Activated CD4-positive, alpha-beta T cell treated with anti-CD3 and anti-CD28 coated beads, Interleukin-2, amount 10 ng/mL, durations not matched to agents 7 days and 5 days (primary cell): ENCODE results near the gene CACNG4. TPM values are rescaled to one million over a fixed set of nuclear protein-coding genes. Genes with fewer than 3 reads are reported as not detected.

ENCODE experiments used
- CTCF ChIA-PET: fragments of 350-600 bp; sonication (Branson Sonifier 250); formaldehyde crosslinking; loops from one replicate; lab custom pipeline; 2021; ENCODE audit warnings: antibody characterized with exemption; lab: Charles Lee
- POLR2A ChIA-PET: fragments of 350-600 bp; sonication (Branson Sonifier 250); formaldehyde crosslinking; loops from one replicate; lab custom pipeline; 2021; ENCODE audit warnings: antibody characterized with exemption; lab: Charles Lee
- DNase-seq: peaks from one replicate; pipeline ENCODE4 v3.0.0-alpha.2; 2020
- H3K27ac Mint-ChIP-seq: one replicate; pipeline ENCODE4 v1.8.0; 2021; ENCODE audit warnings: mild to moderate bottlenecking, moderate library complexity, mixed read lengths
- H3K27me3 Mint-ChIP-seq: one replicate; pipeline ENCODE4 v1.8.0; 2021; ENCODE audit warnings: mixed read lengths
- H3K36me3 Mint-ChIP-seq: one replicate; pipeline ENCODE4 v1.8.0; 2021; ENCODE audit warnings: low read depth, mixed read lengths
- H3K4me1 Mint-ChIP-seq: one replicate; pipeline ENCODE4 v1.8.0; 2021; ENCODE audit warnings: mixed read lengths
- H3K4me3 Mint-ChIP-seq: one replicate; pipeline ENCODE4 v1.8.0; 2021; ENCODE audit warnings: mild to moderate bottlenecking, moderate library complexity, mixed read lengths
- H3K9me3 Mint-ChIP-seq: one replicate; pipeline ENCODE4 v1.8.0; 2021; ENCODE audit warnings: mixed read lengths
- total RNA-seq, 2 experiments: library from RNA; stranded (reverse); gene quantifications; one replicate each; pipeline ENCODE4 v1.2.3, GENCODE V29; 2021

Gene CACNG4
- total RNA-seq, 2 experiments from 2014 or later: not detected

- Mint-ChIP-seq H3K36me3 (no peaks in the 10 kb centered on the region), H3K27ac (no peak overlapping the region), H3K27me3 (peaks cover 6% of the 10 kb centered on the region), H3K9me3 (peaks cover 9% of the 10 kb centered on the region), H3K4me3 (no peak overlapping the region), H3K4me1 (no peaks in the 10 kb centered on the region)
- CTCF ChIA-PET: no interaction called here
- no peak for DNase-seq
- POLR2A ChIA-PET: no interaction called here
Observed at GRCh38 chr17:66934040-66934439, 30.5 kb upstream of the CACNG4 start.

- peaks cover 6% of the 10 kb centered on the region for H3K27me3 Mint-ChIP-seq
- no peaks in the 10 kb centered on the region for H3K36me3 Mint-ChIP-seq
- no peaks in the 10 kb centered on the region for H3K4me1 Mint-ChIP-seq
- no peak for DNase-seq
- H3K27ac Mint-ChIP-seq: no peak overlapping the region
- POLR2A ChIA-PET: no interaction called here
- peaks cover 9% of the 10 kb centered on the region for H3K9me3 Mint-ChIP-seq
- no peak overlapping the region for H3K4me3 Mint-ChIP-seq
- CTCF ChIA-PET: no interaction called here
Observed at GRCh38 chr17:66935717-66936116, 28.8 kb upstream of the CACNG4 start.

GRCh38 chr17:66938656-66939055 lies 25.9 kb upstream of the CACNG4 start:
- CTCF ChIA-PET: no interaction called here
- DNase-seq: no peak
- no peak overlapping the region for H3K4me3 Mint-ChIP-seq
- H3K36me3 Mint-ChIP-seq: no peaks in the 10 kb centered on the region
- POLR2A ChIA-PET: no interaction called here
- H3K9me3 Mint-ChIP-seq: peaks cover 9% of the 10 kb centered on the region
- peaks cover 19% of the 10 kb centered on the region for H3K27me3 Mint-ChIP-seq
- no peak overlapping the region for H3K27ac Mint-ChIP-seq
- no peaks in the 10 kb centered on the region for H3K4me1 Mint-ChIP-seq

- ChIA-PET POLR2A (no interaction called here), CTCF (no interaction called here)
- Mint-ChIP-seq H3K4me1 (no peaks in the 10 kb centered on the region), H3K9me3 (peaks cover 9% of the 10 kb centered on the region), H3K4me3 (no peak overlapping the region), H3K27ac (no peak overlapping the region), H3K27me3 (peaks cover 25% of the 10 kb centered on the region), H3K36me3 (no peaks in the 10 kb centered on the region)
- no peak for DNase-seq
Observed at GRCh38 chr17:66939461-66940114, 24.9 kb upstream of the CACNG4 start.

- Mint-ChIP-seq H3K27me3 (peaks cover 42% of the 10 kb centered on the region), H3K27ac (no peak overlapping the region), H3K36me3 (no peaks in the 10 kb centered on the region), H3K9me3 (peaks cover 3% of the 10 kb centered on the region), H3K4me1 (no peaks in the 10 kb centered on the region), H3K4me3 (no peak overlapping the region)
- ChIA-PET CTCF (no interaction called here), POLR2A (no interaction called here)
- no peak for DNase-seq
Observed at GRCh38 chr17:66941249-66941648, 23.3 kb upstream of the CACNG4 start.

- Mint-ChIP-seq H3K4me3 (no peak overlapping the region), H3K27ac (no peak overlapping the region), H3K9me3 (peaks cover 3% of the 10 kb centered on the region), H3K27me3 (peaks cover 45% of the 10 kb centered on the region), H3K36me3 (no peaks in the 10 kb centered on the region), H3K4me1 (no peaks in the 10 kb centered on the region)
- POLR2A ChIA-PET: no interaction called here
- no peak for DNase-seq
- CTCF ChIA-PET: no interaction called here
Observed at GRCh38 chr17:66941773-66942450, 22.6 kb upstream of the CACNG4 start.

GRCh38 chr17:66942451-66943264 lies 21.8 kb upstream of the CACNG4 start:
- no peaks in the 10 kb centered on the region for H3K4me1 Mint-ChIP-seq
- no peak overlapping the region for H3K27ac Mint-ChIP-seq
- no peak overlapping the region for H3K4me3 Mint-ChIP-seq
- peaks cover 46% of the 10 kb centered on the region for H3K27me3 Mint-ChIP-seq
- peaks cover 3% of the 10 kb centered on the region for H3K9me3 Mint-ChIP-seq
- POLR2A ChIA-PET: no interaction called here
- CTCF ChIA-PET: no interaction called here
- no peak for DNase-seq
- no peaks in the 10 kb centered on the region for H3K36me3 Mint-ChIP-seq

- no peaks in the 10 kb centered on the region for H3K36me3 Mint-ChIP-seq
- no peak overlapping the region for H3K4me3 Mint-ChIP-seq
- H3K4me1 Mint-ChIP-seq: no peaks in the 10 kb centered on the region
- no peaks in the 10 kb centered on the region for H3K9me3 Mint-ChIP-seq
- no peak for DNase-seq
- POLR2A ChIA-PET: no interaction called here
- H3K27ac Mint-ChIP-seq: no peak overlapping the region
- CTCF ChIA-PET: interaction anchor here (0.7 kb wide), 1 partner anchor 23 kb away, joined by 3 read pairs; no protein-coding TSS in a partner anchor
- peaks cover 43% of the 10 kb centered on the region for H3K27me3 Mint-ChIP-seq
Observed at GRCh38 chr17:66943484-66943883, 21.0 kb upstream of the CACNG4 start.

- POLR2A ChIA-PET: no interaction called here
- Mint-ChIP-seq H3K27ac (no peak overlapping the region), H3K4me1 (no peaks in the 10 kb centered on the region), H3K36me3 (no peaks in the 10 kb centered on the region), H3K4me3 (no peak overlapping the region), H3K27me3 (peaks cover 44% of the 10 kb centered on the region), H3K9me3 (no peaks in the 10 kb centered on the region)
- no peak for DNase-seq
- CTCF ChIA-PET: interaction anchor here (1.3 kb wide), 1 partner anchor 60 kb away, joined by 3 read pairs; no protein-coding TSS in a partner anchor
Observed at GRCh38 chr17:66944351-66945146, 20.0 kb upstream of the CACNG4 start.

GRCh38 chr17:66945147-66945835 lies 19.2 kb upstream of the CACNG4 start:
- Mint-ChIP-seq H3K27ac (no peak overlapping the region), H3K4me1 (no peaks in the 10 kb centered on the region), H3K27me3 (peaks cover 49% of the 10 kb centered on the region), H3K4me3 (no peak overlapping the region), H3K36me3 (no peaks in the 10 kb centered on the region), H3K9me3 (no peaks in the 10 kb centered on the region)
- no peak for DNase-seq
- POLR2A ChIA-PET: no interaction called here
- CTCF ChIA-PET: interaction anchor here (0.6 to 1.3 kb wide), 2 partner anchors 10 to 59 kb away, joined by 3 to 4 read pairs; no protein-coding TSS in a partner anchor

GRCh38 chr17:66946251-66946650 lies 18.3 kb upstream of the CACNG4 start:
- ChIA-PET CTCF (no interaction called here), POLR2A (no interaction called here)
- Mint-ChIP-seq H3K36me3 (no peaks in the 10 kb centered on the region), H3K4me3 (no peak overlapping the region), H3K9me3 (no peaks in the 10 kb centered on the region), H3K27me3 (peaks cover 53% of the 10 kb centered on the region), H3K4me1 (no peaks in the 10 kb centered on the region), H3K27ac (no peak overlapping the region)
- DNase-seq: no peak

- Mint-ChIP-seq H3K27me3 (peaks cover 46% of the 10 kb centered on the region), H3K4me3 (no peak overlapping the region), H3K36me3 (no peaks in the 10 kb centered on the region), H3K9me3 (no peaks in the 10 kb centered on the region), H3K4me1 (no peaks in the 10 kb centered on the region), H3K27ac (no peak overlapping the region)
- CTCF ChIA-PET: no interaction called here
- POLR2A ChIA-PET: no interaction called here
- DNase-seq: no peak
Observed at GRCh38 chr17:66947311-66947710, 17.2 kb upstream of the CACNG4 start.
